Stimulated activated naive CD4-positive, alpha-beta T cell treated with Interleukin-2 at 50 U/mL for 16 hours (primary cell): Measurements from ENCODE around the gene CIRBP.

Experiments used
- DNase-seq: peaks from one replicate; lab custom pipeline; 2025; lab: John Stamatoyannopoulos, UW

CIRBP gene

DNA sequence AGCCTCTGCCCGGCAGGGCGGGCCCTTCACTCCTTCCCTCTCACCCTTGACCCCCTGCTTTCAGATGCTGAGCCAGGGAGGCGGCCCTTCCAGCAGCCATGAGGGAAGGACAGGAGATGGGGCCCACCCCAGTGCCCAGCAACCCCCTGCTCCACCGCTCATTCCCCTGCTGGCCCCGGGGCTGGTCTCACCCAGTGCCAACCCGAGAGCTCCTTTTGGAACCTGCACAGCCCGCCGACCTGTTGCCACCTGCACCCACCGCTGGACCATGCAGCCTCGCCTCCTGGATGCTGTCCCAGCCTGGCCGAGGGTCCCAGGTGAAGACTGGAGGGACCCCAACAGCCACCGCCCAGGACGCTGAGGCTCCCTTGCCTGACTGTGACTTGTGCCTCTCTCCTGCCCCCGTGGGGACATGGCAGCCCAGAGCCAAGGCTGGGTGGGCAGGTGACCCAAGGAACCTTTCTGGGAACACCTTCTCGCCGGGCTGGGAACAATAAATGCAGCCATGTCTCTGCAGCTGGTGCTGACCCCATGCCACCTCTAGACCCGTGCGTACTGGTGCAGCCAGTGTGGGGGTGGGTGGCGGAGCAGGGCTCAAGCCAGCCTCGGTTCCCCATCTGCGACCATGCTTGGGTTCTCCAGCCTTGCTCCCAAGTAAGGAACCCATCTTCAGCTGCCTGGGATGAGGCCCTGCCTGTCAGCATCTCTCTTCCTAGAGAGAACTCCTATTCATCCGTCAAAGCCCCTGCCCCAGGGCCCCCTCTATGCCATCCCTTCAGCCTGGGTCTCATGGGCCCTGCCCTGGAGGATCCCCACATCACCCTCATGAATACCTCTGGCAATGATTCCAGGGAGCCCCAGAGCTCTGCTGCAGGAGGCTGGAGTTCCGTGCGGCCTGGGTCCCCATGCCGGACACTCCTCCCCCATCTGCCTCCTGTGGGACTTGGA is 9.9 kb downstream of the CIRBP start:
- DNase-seq, result no peak

DNA sequence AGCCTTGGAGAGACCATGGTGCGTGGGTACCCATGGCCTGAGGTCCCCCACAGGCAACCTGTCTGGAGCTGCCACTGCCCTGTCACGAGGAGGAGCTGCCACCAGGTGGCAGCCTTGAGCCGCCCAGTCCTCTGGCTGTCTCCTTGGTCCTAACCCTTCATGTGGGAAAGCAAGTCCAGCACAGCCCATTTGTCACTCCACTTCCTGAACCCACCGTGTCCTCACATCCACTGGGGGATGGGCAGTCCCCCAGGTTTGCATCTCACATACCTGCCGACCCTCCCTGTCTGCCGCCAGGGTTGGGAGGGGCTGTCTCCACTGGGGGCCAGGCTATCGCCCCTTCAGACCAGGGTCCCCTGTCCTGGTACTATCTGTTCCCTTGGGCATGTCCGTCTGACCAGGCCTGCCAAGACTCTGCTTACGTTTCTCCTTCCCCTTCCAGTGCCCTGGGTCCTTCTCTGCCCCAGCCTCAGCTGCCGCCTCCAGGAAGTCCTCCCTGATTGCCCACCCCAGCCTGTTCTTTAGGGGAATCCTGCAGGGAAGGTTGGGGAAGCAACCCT is 10.7 kb downstream of the CIRBP start:
- DNase-seq, result peak; percentile 62

DNA sequence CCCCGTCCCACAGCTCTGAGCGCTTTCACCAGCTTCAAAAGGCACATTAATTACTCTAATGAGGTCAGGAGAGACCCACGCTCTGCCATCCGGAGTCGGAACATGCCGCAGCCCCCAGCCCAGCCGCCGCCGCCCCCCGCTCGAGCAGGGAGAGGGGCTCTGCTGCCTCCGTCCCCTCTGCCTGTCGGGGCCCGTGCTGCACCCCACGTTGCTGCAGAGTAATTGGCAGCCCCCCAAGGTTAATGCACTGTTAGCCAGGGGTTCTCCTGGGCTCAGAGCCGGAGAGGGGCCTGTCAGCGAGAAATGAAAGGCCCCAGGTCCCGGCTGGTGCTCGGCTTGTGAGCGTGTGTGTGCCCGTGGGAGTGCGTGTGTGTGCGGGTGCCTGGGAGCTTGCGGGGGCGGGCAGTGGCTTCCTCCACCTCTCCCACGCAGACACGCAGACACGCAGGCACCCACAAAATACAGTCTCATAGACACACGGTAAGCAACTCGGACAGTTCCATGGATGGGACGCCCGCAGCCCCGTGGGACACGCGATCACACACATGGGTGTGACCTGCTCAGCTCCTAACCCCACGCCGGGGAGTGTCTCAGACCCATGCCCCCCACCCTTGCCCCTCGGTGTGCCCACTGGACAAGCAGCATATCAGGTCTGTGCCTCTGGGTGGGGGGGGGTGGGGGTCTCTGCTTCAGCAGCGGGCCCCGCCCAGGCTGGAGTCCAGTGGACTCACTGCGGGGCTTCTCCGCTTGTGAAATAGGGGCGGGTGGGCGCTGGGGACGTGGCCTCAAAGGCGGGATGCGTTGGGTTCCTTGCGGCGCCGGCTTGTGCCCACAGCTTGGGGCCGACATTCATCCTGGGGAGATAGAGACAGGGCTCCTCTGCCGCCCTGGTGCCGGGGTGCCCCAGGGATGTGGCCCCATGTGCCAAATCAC is 11.8 kb downstream of the CIRBP start:
- no peak for DNase-seq

DNA sequence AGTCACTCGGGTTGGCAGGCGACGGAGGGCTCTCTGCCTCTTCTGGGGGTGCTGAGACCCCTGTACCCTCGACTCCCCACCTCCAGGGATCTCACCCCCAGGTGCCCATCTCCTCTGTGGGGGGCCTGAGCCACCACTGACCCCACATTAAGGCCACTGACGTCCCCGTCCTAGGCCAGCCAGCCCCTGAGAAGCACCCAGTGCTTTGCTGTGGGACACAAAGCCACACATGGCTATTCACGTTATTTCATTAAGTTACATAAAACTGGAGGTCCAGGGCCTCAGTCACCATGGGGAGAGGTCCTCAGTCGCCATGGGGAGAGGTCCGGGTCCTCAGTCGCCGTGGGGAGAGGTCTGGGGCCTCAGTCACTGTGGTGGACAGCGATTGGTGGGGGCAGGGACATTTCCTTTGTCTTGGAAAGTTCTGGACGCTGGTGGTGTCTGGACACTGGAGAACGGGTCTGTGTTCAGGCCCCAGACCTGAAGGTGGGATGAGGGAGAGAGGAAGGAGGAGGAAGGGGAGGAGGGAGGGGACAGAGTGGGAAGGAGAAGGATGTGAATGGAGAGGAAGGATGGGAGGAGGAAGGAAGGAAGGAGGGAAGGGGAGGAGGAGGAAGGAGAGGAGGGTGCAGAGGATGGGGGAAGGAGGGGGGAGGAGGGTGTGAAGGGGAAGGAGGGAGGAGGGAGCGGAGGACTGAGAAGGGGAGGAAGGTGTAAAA is 12.6 kb downstream of the CIRBP start:
- no peak for DNase-seq

DNA sequence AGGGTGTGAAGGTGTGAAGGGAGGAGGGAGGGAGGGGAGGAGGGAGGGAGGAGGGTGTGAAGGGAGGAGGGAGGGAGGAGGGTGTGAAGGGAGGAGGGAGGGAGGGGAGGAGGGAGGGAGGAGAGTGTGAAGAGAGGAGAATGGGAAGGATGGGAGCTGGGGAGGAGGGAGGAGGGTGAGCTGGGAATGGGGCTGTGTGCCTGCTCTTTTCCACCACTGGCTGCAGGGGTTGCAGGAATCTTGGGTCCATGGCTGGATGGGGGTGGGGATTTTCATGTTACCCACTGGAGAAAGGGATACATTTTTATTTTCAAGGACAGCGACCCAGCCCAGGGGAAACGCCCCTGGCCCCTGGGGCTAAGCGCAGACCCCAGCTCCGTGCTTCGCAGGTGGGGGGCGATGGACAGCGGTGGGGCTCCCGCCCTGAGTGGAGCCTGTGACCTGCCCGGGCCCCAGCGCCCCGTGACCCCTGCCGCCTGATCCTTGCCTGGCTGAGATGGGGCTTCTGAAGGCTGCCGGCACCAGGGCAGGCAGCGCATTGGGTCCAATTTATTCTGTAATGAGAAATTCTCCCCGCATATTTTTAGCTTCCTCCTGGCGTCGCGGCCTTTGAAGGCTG is 13.6 kb downstream of the CIRBP start:
- no peak for DNase-seq

DNA sequence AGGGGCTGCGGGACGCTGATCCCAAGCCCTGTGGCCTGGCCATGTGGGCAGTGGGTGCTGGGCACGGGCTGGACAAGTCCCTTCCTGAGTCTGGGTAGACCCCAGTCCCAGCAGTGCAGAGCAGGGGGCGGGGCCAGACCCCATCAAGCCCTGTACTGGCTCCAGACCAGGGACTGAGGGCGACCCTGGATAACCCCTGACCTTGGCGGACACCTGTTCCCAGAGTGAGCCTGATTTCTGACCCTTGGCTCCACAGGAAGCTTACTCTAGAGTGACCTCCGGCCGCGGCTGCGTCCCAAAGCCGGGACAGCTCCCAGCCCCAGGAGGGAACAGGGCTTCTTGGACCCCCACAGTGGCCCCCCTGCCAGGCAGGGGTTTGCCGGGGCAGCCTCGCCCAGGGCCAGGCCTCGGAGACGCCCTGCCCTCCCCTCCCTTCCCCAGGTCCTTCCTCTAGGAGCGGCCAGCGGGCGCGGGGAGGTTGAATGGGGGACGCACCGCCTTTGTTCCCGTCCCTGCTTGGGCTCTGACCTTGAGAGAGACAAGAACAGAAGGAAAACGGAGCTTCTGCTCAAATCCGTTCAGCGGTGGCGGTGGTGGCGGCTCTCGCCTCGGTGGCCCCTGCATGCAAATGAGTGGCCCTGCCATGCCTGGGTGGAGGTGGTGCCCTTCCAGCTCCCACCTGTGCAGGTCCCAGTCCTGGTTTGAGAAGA is 14.2 kb downstream of the CIRBP start:
- DNase-seq, result no peak

DNA sequence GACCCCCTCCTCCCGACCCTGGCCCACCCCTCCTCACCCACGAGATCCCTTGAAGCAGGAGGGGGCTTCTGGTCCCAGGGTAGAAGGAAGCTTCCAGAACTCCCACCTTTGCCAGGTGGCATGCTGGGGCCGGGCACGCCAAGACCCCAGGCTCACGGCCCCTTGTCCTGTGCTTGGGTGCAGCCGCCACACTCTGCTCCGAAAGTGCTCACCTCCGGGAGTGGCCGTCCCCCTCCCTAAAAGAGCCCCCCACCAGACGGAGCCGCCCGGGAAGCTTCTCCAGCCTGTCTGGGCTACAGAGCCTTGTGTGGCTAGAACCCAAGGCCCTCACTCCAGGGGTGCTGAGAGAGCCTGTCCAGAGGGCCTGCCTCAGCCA is 14.8 kb downstream of the CIRBP start:
- no peak for DNase-seq

DNA sequence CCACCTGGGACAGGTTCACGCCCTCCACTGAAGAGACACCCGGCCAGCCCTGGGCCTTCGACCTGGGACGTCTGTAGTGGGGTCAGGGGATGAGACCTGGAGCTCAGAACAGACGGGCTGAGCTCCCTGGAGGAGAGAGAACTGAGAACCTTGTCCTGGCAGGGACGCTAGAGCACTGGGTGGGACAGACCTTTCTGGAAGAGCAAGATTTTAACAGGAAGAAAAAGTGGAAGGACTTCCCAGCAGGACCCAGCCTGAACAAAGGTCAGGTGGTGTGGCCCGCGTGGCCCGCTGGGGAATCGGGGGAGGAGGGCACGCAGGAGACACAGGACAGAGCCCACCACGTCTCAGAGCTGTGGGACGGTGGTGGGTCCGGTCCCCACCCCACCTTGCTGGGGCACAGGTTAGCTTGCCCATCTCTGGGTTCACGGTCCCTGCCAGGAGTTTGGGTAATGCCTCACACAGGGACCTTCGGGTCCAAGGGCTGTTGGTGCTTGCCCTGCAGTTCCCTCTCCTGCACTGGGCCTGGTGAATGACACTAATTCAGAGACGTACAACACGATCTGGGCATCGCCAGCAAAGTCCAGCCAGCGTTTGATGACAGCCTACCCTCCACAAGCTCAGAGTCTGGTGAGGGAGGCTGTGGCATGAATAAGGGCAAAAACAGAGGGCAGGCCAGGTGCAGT is 15.3 kb downstream of the CIRBP start:
- DNase-seq, result no peak

DNA sequence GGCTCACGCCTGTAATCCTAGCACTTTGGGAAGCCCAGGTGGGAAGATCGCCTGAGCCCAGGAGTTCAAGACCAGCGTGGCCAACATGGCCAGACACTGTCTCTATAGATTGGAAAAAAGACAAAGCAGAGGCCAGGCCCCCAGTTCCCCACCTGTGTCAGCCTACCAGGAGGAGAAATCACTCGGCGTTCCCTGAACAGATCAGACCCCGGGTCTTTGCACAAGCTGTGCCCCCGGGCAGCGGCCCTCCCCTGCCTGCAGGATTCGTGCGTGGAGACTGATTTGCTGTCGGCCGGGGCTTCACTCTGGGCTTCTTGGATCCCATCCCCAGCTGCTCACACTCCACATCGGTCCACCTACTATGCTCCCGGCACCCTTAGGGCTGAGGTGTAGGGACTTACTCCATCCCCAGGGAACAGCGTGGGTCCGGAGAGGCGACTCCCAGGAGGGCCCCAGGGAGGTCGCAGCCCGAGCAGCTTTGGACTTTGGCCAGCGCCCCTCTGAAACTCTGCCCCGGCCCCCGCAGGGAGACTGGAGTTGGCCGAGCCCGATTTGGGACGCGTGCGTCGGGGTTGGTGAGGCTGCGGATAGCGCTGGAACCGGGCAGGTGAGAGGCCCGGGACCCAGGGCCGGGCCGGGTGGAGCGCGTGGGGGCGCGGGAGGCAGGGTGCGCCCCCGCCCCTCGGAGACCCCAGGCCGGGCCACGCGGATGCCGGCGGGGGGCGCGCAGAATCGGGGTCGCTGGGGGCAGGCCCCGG is 16.0 kb downstream of the CIRBP start:
- no peak for DNase-seq

DNA sequence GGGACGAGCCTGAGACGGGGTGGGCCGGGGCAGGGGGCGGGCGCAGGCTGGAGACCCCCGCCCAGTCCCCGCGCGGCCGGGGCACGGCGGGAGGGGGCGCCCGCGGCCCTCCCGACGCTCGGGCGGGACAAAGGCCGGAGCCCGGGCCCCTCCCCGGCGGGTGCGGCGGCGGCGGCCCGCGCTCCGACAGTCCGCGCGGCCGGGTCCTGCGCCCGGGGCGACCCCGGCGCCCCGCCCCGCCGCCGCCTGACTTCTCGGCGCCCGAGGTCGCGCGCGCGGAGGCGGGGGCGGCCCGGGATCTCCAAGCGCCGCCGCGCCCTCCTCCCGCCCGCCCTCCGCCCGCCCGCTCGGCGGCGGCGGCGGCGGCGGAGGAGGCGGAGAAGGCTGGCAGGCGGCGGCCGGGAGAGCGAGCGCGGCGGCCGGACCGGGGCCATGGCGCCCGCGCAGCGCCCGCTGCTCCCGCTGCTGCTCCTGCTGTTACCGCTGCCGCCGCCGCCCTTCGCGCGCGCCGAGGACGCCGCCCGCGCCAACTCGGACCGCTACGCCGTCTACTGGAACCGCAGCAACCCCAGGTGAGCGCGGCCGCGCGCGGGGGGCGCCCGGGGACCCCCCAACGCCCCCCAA is 16.7 kb downstream of the CIRBP start, which contains the start of gene EFNA2:
EFNA2 (plus strand) TSS at position 137 of the 624 bp plus-strand sequence; CDS start at position 433, 296 bp downstream.
- no peak for DNase-seq

DNA sequence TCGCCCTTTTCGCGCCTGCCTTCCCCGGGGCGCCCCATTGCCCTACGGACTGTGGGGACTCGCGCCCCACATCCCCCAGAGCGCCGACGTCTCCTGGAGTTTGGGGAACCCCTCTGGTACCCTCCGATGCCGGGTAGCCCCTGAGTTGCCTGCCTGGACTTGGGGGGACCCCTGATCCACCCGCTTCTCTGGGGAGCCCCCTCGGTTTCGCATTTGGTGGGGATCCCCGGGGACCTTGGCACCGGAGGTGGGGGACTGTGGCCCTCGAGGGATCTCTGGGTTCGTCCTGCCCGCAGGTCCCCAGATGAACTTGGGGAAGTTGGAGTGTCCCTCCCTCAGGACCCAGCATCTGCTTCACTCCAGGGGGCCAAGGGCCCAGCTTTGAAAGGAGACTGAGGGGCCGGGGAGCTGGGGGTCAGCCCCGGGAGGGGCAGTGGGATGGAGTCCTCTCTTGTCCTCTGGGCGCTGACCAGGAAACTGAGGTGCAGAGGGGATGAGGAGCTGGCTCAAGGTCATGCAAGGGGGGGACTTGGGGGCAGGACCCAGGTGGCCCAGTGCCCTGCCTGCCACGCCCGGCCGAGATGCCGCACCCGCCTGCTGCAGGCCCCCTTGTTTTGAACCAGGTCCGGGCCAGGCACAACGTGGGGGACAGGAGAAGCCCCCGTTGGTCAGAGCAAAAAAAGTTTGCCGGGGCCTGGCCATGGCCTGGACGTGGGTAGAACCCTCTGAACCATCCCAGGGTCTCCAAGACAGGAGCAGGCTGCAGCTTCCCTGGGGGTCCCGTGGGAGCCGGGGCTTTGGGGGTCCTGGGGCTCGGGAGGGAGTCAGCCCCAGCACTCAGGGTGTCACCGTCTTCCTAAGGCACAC is 17.6 kb downstream of the CIRBP start:
- no peak for DNase-seq

DNA sequence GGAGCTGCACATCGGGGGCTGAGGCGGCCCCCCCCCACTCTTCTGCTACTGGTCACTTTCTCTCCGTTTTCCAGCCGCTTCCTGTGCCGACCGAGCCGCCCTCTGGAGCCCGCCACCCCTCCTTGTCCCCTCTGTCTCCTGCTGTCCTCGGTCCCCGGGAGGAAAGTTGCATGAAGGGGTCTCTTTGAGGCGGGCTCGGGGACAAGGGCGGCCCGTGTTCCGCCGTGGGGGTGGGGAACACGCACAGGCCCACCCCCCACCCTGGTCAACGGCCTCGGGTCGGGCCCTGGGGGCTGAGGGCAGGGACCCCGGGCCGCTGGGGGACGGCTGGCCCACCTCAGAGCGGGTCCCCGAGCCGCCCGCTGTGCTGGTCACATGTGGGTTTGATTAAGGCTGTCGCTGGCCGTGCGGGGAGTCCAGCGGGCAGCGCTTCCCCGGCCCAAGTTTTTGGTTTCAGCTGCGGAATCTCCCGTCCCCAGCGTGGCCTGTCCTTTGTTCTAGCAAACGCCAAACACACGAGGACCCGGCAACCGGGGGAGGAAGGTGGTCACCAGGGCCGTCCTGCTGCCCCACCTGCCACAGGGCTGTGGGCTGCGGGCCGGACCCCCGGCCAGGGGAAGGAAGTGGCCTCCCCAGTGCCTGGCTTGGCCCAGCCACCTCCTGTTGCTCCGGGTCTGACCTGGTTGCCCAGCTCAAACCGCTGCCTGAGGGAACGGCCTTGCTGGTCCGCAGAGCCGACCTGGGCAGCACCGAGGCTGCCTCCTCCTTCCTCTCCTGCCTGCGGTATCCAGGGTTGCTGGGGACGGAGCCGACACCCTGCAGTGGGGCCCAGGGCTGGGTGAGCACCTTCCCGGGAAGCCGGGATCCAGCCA is 18.5 kb downstream of the CIRBP start:
- no peak for DNase-seq

DNA sequence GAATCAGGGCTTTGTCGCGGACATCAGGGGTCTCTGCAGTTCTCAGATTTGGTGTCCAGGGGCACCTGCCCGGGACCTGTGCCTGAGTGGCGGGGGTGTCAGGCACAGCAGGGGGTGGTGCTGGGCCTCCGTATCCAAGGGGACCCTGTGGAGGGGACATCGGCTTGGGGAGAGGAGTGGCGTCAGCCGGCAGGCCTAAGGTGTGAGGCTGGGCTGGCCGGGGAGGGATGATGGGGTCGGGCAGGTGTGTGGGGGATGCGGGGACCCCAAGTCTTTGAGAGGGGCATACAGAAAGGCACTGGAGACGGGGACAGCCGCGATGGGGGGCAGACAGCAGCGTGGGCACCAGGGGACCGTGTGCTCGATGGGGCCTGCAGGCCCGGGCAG is 19.1 kb downstream of the CIRBP start:
- DNase-seq, result no peak

DNA sequence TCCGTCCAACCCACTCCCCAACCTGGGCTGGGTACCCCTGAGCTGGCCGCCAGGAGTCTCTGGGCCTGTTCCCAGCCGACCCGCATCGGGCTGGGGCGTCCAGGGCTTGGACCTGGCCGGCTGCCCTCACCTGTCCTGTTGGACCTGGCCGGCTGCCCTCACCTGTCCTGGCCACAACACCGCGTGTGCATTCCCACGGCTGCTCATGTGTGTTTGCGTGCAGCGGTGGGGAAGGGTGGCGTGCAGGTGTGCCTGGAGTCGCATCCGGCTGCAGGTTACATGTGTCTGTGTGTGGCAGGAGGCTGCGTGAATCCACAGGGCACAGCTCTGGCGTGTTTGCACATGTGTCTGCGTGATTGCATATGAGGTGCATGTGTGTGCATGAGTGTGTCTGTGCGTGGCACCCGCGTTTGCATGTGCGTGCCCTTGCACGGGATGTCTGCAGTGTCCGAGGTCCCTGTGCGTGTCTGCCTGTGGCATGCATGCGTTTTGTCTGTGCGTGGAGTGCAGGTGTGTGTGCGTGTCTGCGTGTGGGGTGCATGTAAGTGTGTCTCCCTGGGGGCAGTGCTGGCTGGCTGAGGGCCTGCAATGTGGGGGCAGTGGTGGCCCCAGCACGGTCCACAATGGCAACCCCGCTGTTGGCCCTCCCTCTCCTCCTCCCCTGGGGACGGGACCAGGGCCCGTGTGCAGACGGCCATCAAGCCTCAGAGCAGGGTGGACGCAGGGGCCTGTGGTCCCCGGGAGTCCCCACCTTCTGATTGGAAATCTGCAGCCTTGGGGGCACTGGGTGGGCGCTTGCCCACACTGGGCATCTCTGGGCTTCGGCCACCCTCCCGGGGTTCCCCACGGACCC is 19.9 kb downstream of the CIRBP start:
- DNase-seq, result no peak

DNA sequence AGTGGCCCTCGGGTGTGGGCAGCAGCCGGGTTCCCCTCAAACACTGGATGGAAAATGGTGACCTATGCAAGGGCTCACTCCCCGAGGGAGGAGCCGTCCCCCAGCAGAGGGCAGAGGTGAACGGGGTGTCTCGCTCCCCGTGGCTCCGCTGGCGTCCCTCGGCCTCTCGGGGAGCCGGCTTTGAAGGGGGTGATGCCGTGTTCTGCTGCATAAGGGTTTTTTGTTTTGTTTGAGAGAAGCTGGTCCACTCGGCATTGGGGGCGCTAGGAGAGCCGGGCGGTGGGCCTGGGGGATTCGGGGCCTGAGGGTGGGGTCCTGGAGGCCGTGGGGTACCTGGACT is 20.5 kb downstream of the CIRBP start:
- no peak for DNase-seq

DNA sequence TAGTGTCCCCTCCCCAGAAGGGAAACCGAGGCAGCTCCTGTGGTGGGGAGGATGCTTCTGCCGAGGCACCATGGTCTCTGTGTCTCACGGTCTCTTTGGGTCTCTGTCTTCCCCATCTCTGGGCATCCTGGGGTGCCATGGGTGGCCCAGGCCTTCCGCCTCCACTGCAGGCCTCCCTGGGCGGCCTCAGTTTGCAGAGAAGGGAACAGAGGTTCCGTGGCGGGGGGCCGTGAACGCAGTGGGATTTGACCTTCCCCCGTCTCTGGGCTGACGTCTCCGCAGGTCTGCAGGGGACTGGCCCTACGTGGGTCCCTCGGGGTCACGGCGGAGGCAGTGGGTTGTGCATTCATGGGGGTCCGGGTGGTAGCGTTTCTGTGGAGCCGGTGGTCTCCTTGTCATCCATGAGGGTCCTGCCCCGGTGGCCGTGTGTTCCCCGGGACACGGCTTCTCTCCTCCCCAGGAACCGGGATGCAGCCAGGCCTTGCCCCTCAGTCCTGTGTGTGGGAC is 21.1 kb downstream of the CIRBP start:
- no peak for DNase-seq
